B cell (primary cell): Measurements from ENCODE around the gene UTS2B. TPM values are rescaled to one million over a fixed set of nuclear protein-coding genes. Genes with fewer than 3 reads are reported as not detected.

Experiments used
- ATAC-seq: fragments of 200-7000 bp; cut with Tn5 transposase; one replicate; pipeline ENCODE4 v1.10.0; 2021; ENCODE audit warnings: low read depth, mild to moderate bottlenecking, moderate number of reproducible peaks, moderate library complexity
- CTCF ChIA-PET: fragments of 350-600 bp; sonication (Branson Sonifier 250); formaldehyde crosslinking; loops from one replicate; lab custom pipeline; 2021; ENCODE audit warnings: antibody characterized with exemption, inconsistent platforms; lab: Charles Lee
- POLR2A ChIA-PET: fragments of 350-600 bp; sonication (Branson Sonifier 250); formaldehyde crosslinking; loops from one replicate; lab custom pipeline; 2021; ENCODE audit warnings: antibody characterized with exemption; lab: Charles Lee
- DNase-seq: peaks from one replicate; pipeline ENCODE4 v3.0.0; 2013
- H2AFZ ChIP-seq: 2 replicates; pipeline ENCODE4 v1.6.1; 2012; ENCODE audit warnings: mild to moderate bottlenecking, low read depth, low read length; ENCODE audit not compliant: insufficient read depth, poor library complexity, severe bottlenecking
- H3K27ac ChIP-seq, 2 donors: 1 replicate in 1 of 2; 2 replicates in 1 of 2; pipeline ENCODE4 v1.5.1; 2012 to 2013; ENCODE audit warnings: low read length in 2 of 2, mild to moderate bottlenecking in 2 of 2, moderate library complexity in 1 of 2
- H3K27me3 ChIP-seq, 4 experiments: fragments of 200-600 bp in 1 of 4; sonication (generic) in 1 of 4; replicated peaks in 1 of 4; 1 replicate in 2 of 4; 2 replicates in 2 of 4; pipeline versions ENCODE4 v1.6.1 to v1.7.0; 2013 to 2016; ENCODE audit warnings: low read length in 3 of 4, mild to moderate bottlenecking in 2 of 4, mixed read lengths in 1 of 4, moderate library complexity in 1 of 4; ENCODE audit not compliant: insufficient read depth in 4 of 4, control insufficient read depth in 3 of 4; ENCODE audit errors: control extremely low read depth in 1 of 4
- H3K36me3 ChIP-seq, 2 experiments: replicated peaks in 1 of 2; 1 replicate in 1 of 2; 2 replicates in 1 of 2; pipeline versions ENCODE4 v1.6.1 to v1.7.1; 2013; ENCODE audit warnings: low read length in 1 of 2; ENCODE audit not compliant: insufficient read depth in 2 of 2, control insufficient read depth in 1 of 2; ENCODE audit errors: control extremely low read depth in 1 of 2, extremely low read depth in 1 of 2
- H3K4me1 ChIP-seq, 2 donors: fragments of 200-600 bp in 1 of 2; sonication (generic) in 1 of 2; 1 replicate in 1 of 2; 2 replicates in 1 of 2; pipeline versions ENCODE4 v1.5.1 to v1.6.1; 2013 to 2017; ENCODE audit warnings: low read length in 2 of 2; ENCODE audit not compliant: control insufficient read depth in 2 of 2, insufficient read depth in 2 of 2
- H3K4me2 ChIP-seq: replicated peaks from 2 replicates; pipeline ENCODE3; 2012; ENCODE audit warnings: mild to moderate bottlenecking, low read depth, low read length; ENCODE audit not compliant: poor library complexity, severe bottlenecking
- H3K4me3 ChIP-seq, 5 experiments: fragments of 200-600 bp in 1 of 5; sonication (generic) in 1 of 5; 1 replicate in 3 of 5; 2 replicates in 2 of 5; pipeline versions ENCODE4 v1.5.1 to v1.7.0; 2011 to 2016; ENCODE audit warnings: low read length in 4 of 5, mild to moderate bottlenecking in 4 of 5, low read depth in 2 of 5, control low read depth in 1 of 5, moderate library complexity in 1 of 5; ENCODE audit not compliant: insufficient read depth in 1 of 5; ENCODE audit errors: control extremely low read depth in 1 of 5, extremely low read depth in 1 of 5
- H3K79me2 ChIP-seq: fragments of 200-600 bp; sonication (generic); one replicate; pipeline ENCODE4 v1.6.0; 2016; ENCODE audit warnings: low read length; ENCODE audit not compliant: control insufficient read depth, insufficient read depth
- H3K9ac ChIP-seq: fragments of 200-600 bp; sonication (generic); 2 replicates; pipeline ENCODE4 v1.6.1; 2017; ENCODE audit warnings: mild to moderate bottlenecking, low read length, moderate library complexity
- H3K9me3 ChIP-seq, 3 donors: one replicate each; pipeline versions ENCODE4 v1.6.1 to v1.7.1; 2013; ENCODE audit warnings: low read length in 2 of 3; ENCODE audit not compliant: control insufficient read depth in 2 of 3, insufficient read depth in 1 of 3; ENCODE audit errors: control extremely low read depth in 1 of 3
- H4K20me1 ChIP-seq: 2 replicates; pipeline ENCODE4 v1.6.0; 2012; ENCODE audit warnings: mild to moderate bottlenecking, low read length; ENCODE audit not compliant: insufficient read depth, control insufficient read depth, poor library complexity, severe bottlenecking
- H3K27ac Mint-ChIP-seq: one replicate; pipeline ENCODE4 v1.8.0; 2021; ENCODE audit warnings: mixed read lengths
- H3K27me3 Mint-ChIP-seq: one replicate; pipeline ENCODE4 v1.8.0; 2021; ENCODE audit warnings: mixed read lengths
- H3K4me1 Mint-ChIP-seq: one replicate; pipeline ENCODE4 v1.8.0; 2021; ENCODE audit warnings: mixed read lengths
- H3K4me3 Mint-ChIP-seq: one replicate; pipeline ENCODE4 v1.8.0; 2021; ENCODE audit warnings: mixed read lengths
- H3K9me3 Mint-ChIP-seq: one replicate; pipeline ENCODE4 v1.8.0; 2022; ENCODE audit warnings: mixed read lengths; ENCODE audit not compliant: insufficient read depth
- CTCF ChIP-seq: fragments of 200-600 bp; IDR thresholded peaks from one replicate; pipeline ENCODE4 v1.8.0; 2022; ENCODE audit warnings: antibody characterized with exemption, mild to moderate bottlenecking
- EZH2 ChIP-seq: IDR thresholded peaks from 2 replicates; pipeline ENCODE4 v1.6.1; 2012; ENCODE audit warnings: borderline replicate concordance, low read depth, mild to moderate bottlenecking, moderate library complexity, low read length; ENCODE audit not compliant: insufficient read depth, poor library complexity, severe bottlenecking
- WGBS: methylation state at CpG from one replicate; pipeline ENCODE4 v1.1.5; 2013; ENCODE audit warnings: missing lambda C conversion rate; ENCODE audit not compliant: insufficient coverage; 5-methylcytosine and 5-hydroxymethylcytosine counted together
- intact Hi-C: fragments of 100-400 bp; cut with micrococcal nuclease; formaldehyde crosslinking; loops from one replicate; pipeline ENCODE4 v1.10.0; 2022
- polyA plus RNA-seq: library from polyadenylated mRNA; depleted of rRNA; stranded (reverse); fragments of >200 nt; gene quantifications from 2 replicates; pipeline ENCODE4 v1.2.3, GENCODE V29; 2012
- total RNA-seq, 2 donors: library from RNA; stranded (reverse); fragments of 120-200 nt in 1 of 2; gene quantifications; 1 replicate in 1 of 2; 2 replicates in 1 of 2; pipeline versions ENCODE4 v1.2.3 to v1.2.4, GENCODE V29; 2013 to 2022

The UTS2B gene
- total and polyA plus RNA-seq, 2 donors (not counting 1 experiment from before 2014, with no cell fraction given), result 1.8 to 2.0 TPM

GRCh38 chr3:191257286-191257685 lies 73.0 kb downstream of the UTS2B start:
- peak overlapping the region in 1 of 5 experiments; percentile 29 for H3K4me3 ChIP-seq
- peak overlapping the region; percentile 70 for H3K27ac Mint-ChIP-seq
- WGBS, result no CpG with 5 or more reads among the region's 2 CpGs
- no peaks in the 10 kb centered on the region for H3K36me3 ChIP-seq
- H3K4me2 ChIP-seq, result peak overlapping the region; percentile 42
- no peak overlapping the region for H2AFZ ChIP-seq
- no peaks in the 10 kb centered on the region for H3K27me3 Mint-ChIP-seq
- no peaks in the 10 kb centered on the region for H3K79me2 ChIP-seq
- no peak for DNase-seq
- H3K4me1 ChIP-seq, result peaks cover 47 to 58% of the 10 kb centered on the region in 2 donors
- no peak overlapping the region for H3K9ac ChIP-seq
- no peak overlapping the region for H3K4me3 Mint-ChIP-seq
- H3K9me3 ChIP-seq, result no peaks in the 10 kb centered on the region
- CTCF ChIA-PET, result no interaction called here
- H3K4me1 Mint-ChIP-seq, result peaks cover 69% of the 10 kb centered on the region
- ATAC-seq, result no peak
- H3K9me3 Mint-ChIP-seq, result no peaks in the 10 kb centered on the region
- POLR2A ChIA-PET, result no interaction called here
- peak overlapping the region in 1 of 2 donors; percentile 66 for H3K27ac ChIP-seq
- no peaks in the 10 kb centered on the region for H3K27me3 ChIP-seq
- no peak for TF ChIP-seq CTCF
- TF ChIP-seq EZH2, result no peak
- no peaks in the 10 kb centered on the region for H4K20me1 ChIP-seq
- intact Hi-C loops, result no loop called here

GRCh38 chr3:191256405-191256804 lies 73.9 kb downstream of the UTS2B start:
- DNase-seq, result no peak
- Mint-ChIP-seq H3K4me1 (peaks cover 76% of the 10 kb centered on the region), H3K27ac (peak overlapping the region; percentile 75), H3K9me3 (no peaks in the 10 kb centered on the region), H3K4me3 (no peak overlapping the region), H3K27me3 (no peaks in the 10 kb centered on the region)
- Histone ChIP-seq H2AFZ (no peak overlapping the region), H3K36me3 (no peaks in the 10 kb centered on the region), H3K4me3 (peak overlapping the region in 1 of 5 experiments; percentile 29), H3K27me3 (no peaks in the 10 kb centered on the region), H3K4me2 (peak overlapping the region; percentile 42), H3K9me3 (no peaks in the 10 kb centered on the region), H3K9ac (no peak overlapping the region), H3K4me1 (peaks cover 53 to 65% of the 10 kb centered on the region in 2 donors), H4K20me1 (no peaks in the 10 kb centered on the region), H3K27ac (peak overlapping the region in 1 of 2 donors; percentile 71), H3K79me2 (no peaks in the 10 kb centered on the region)
- intact Hi-C loops, result no loop called here
- TF ChIP-seq EZH2 (no peak), CTCF (no peak)
- ATAC-seq, result no peak
- ChIA-PET CTCF (no interaction called here), POLR2A (interaction anchor here (0.7 kb wide), 1 partner anchor 68 kb away, joined by 13 read pairs; no protein-coding TSS in a partner anchor)
